Vagina (tissue), 2 donors: ENCODE measurements around the gene CCDC92.

Experiments used
- CTCF ChIP-seq, 3 experiments: fragments of 450-650 bp in 2 of 3; fragments of 200-600 bp in 1 of 3; sonication (generic) in 1 of 3; IDR thresholded peaks; one replicate each; pipeline ENCODE4 v1.5.1; 2017 to 2019; ENCODE audit warnings: antibody characterized with exemption in 3 of 3, mild to moderate bottlenecking in 2 of 3, moderate library complexity in 2 of 3
- POLR2A ChIP-seq, 2 donors: fragments of 450-650 bp; IDR thresholded peaks; one replicate each; pipeline ENCODE4 v1.6.1; 2017; ENCODE audit warnings: antibody characterized with exemption in 2 of 2, mild to moderate bottlenecking in 2 of 2, moderate library complexity in 2 of 2
- POLR2AphosphoS5 ChIP-seq, 2 donors: sonication (generic); formaldehyde crosslinking; IDR thresholded peaks; one replicate each; pipeline ENCODE4 v1.9.0; 2017; ENCODE audit warnings: antibody characterized with exemption in 2 of 2, mild to moderate bottlenecking in 2 of 2, low read depth in 1 of 2; ENCODE audit not compliant: insufficient read depth in 1 of 2

- no peak for TF ChIP-seq CTCF (IDR thresholded peaks at IDR 0.05)
- no peak for TF ChIP-seq POLR2AphosphoS5 (IDR thresholded peaks at IDR 0.05; ENCODE audit: insufficient read depth in 1 of 2, low read depth in 1 of 2)
- TF ChIP-seq POLR2A (IDR thresholded peaks at IDR 0.05) = no peak
Measured at GRCh38 chr12:123936956-123937706, 35.5 kb downstream of the CCDC92 start.
